Measurements from ENCODE around the gene LANCL2. TPM values are rescaled to one million over a fixed set of nuclear protein-coding genes. Genes with fewer than 3 reads are reported as not detected.

The LANCL2 gene
- total RNA-seq, 1 experiment from 2014 or later = 18.5 TPM

GRCh38 chr7:55386541-55386940 is 21.4 kb downstream of the LANCL2 start:
- Histone ChIP-seq H3K27me3 (replicated peaks; ENCODE audit: control insufficient read depth, insufficient read depth, low read length) (no peaks in the 10 kb centered on the region), H3K9me3 (peaks cover 41% of the 10 kb centered on the region), H3K4me3 (ENCODE audit: low read depth, low read length) (no peak overlapping the region), H3K4me1 (no peaks in the 10 kb centered on the region), H3K36me3 (ENCODE audit: control insufficient read depth, insufficient read depth, low read length) (no peaks in the 10 kb centered on the region)
- ChIA-PET POLR2A (no interaction called here), CTCF (no interaction called here)
- Mint-ChIP-seq H3K27ac (ENCODE audit: unreplicated experiment) (no peak overlapping the region), H3K27me3 (ENCODE audit: insufficient read depth, unreplicated experiment) (no peaks in the 10 kb centered on the region), H3K4me3 (ENCODE audit: unreplicated experiment) (no peak overlapping the region), H3K9me3 (ENCODE audit: unreplicated experiment) (peaks cover 67% of the 10 kb centered on the region), H3K36me3 (ENCODE audit: insufficient read depth, unreplicated experiment) (peaks cover 13% of the 10 kb centered on the region), H3K4me1 (ENCODE audit: low read depth, unreplicated experiment) (no peaks in the 10 kb centered on the region)
- intact Hi-C loops (cut with micrococcal nuclease; ENCODE audit: unreplicated experiment) = no loop called here
- TF ChIP-seq CTCF (IDR thresholded peaks at IDR 0.05; ENCODE audit: insufficient read depth in 1 of 2, low read depth in 1 of 2, low read length in 1 of 2, severe bottlenecking in 1 of 2, unreplicated experiment in 1 of 2) = no peak
- BruUV-seq (replicated peaks) = no TSS peak
- no peak for DNase-seq

GRCh38 chr7:55387062-55387965 is 22.2 kb downstream of the LANCL2 start:
- CTCF ChIA-PET = no interaction called here
- Mint-ChIP-seq H3K27ac (ENCODE audit: unreplicated experiment) (no peak overlapping the region), H3K4me1 (ENCODE audit: low read depth, unreplicated experiment) (no peaks in the 10 kb centered on the region), H3K9me3 (ENCODE audit: unreplicated experiment) (peaks cover 67% of the 10 kb centered on the region), H3K36me3 (ENCODE audit: insufficient read depth, unreplicated experiment) (peaks cover 13% of the 10 kb centered on the region), H3K27me3 (ENCODE audit: insufficient read depth, unreplicated experiment) (no peaks in the 10 kb centered on the region), H3K4me3 (ENCODE audit: unreplicated experiment) (no peak overlapping the region)
- no peak for TF ChIP-seq CTCF (IDR thresholded peaks at IDR 0.05; ENCODE audit: insufficient read depth in 1 of 2, low read depth in 1 of 2, low read length in 1 of 2, severe bottlenecking in 1 of 2, unreplicated experiment in 1 of 2)
- intact Hi-C loops (cut with micrococcal nuclease; ENCODE audit: unreplicated experiment) = no loop called here
- POLR2A ChIA-PET = no interaction called here
- Histone ChIP-seq H3K36me3 (ENCODE audit: control insufficient read depth, insufficient read depth, low read length) (no peaks in the 10 kb centered on the region), H3K4me3 (ENCODE audit: low read depth, low read length) (no peak overlapping the region), H3K4me1 (no peaks in the 10 kb centered on the region), H3K9me3 (peaks cover 41% of the 10 kb centered on the region), H3K27me3 (replicated peaks; ENCODE audit: control insufficient read depth, insufficient read depth, low read length) (no peaks in the 10 kb centered on the region)
- no peak for DNase-seq
- no TSS peak for BruUV-seq (replicated peaks)

GRCh38 chr7:55396233-55396785 is 31.2 kb downstream of the LANCL2 start:
- CTCF ChIA-PET = interaction anchor here (1.1 kb wide), 1 partner anchor 13 kb away, joined by 3 read pairs; no protein-coding TSS in a partner anchor
- H3K27me3 ChIP-seq (replicated peaks; ENCODE audit: control insufficient read depth, insufficient read depth, low read length) = no peaks in the 10 kb centered on the region
- intact Hi-C loops (cut with micrococcal nuclease; ENCODE audit: unreplicated experiment) = no loop called here
- no peaks in the 10 kb centered on the region for H3K36me3 Mint-ChIP-seq (ENCODE audit: insufficient read depth, unreplicated experiment)
- no peak for TF ChIP-seq CTCF (IDR thresholded peaks at IDR 0.05; ENCODE audit: insufficient read depth in 1 of 2, low read depth in 1 of 2, low read length in 1 of 2, severe bottlenecking in 1 of 2, unreplicated experiment in 1 of 2)
- no peaks in the 10 kb centered on the region for H3K27me3 Mint-ChIP-seq (ENCODE audit: insufficient read depth, unreplicated experiment)
- no peaks in the 10 kb centered on the region for H3K36me3 ChIP-seq (ENCODE audit: control insufficient read depth, insufficient read depth, low read length)
- H3K4me1 Mint-ChIP-seq (ENCODE audit: low read depth, unreplicated experiment) = no peaks in the 10 kb centered on the region
- no TSS peak for BruUV-seq (replicated peaks)
- POLR2A ChIA-PET = no interaction called here
- no peaks in the 10 kb centered on the region for H3K9me3 ChIP-seq
- no peak overlapping the region for H3K4me3 Mint-ChIP-seq (ENCODE audit: unreplicated experiment)
- no peaks in the 10 kb centered on the region for H3K4me1 ChIP-seq
- no peak overlapping the region for H3K27ac Mint-ChIP-seq (ENCODE audit: unreplicated experiment)
- H3K4me3 ChIP-seq (ENCODE audit: low read depth, low read length) = no peak overlapping the region
- no peaks in the 10 kb centered on the region for H3K9me3 Mint-ChIP-seq (ENCODE audit: unreplicated experiment)
- DNase-seq = no peak
